Loucy (cell line): ENCODE results near the gene ZNF726.

Experiments used
- CTCF ChIP-seq: fragments of 200-600 bp; sonication (generic); conservative IDR thresholded peaks from 2 replicates; pipeline ENCODE4 v1.5.1; 2014; ENCODE audit warnings: mild to moderate bottlenecking, antibody characterized with exemption, low read length
- EZH2phosphoT487 ChIP-seq: fragments of 200-600 bp; IDR thresholded peaks from 2 replicates; pipeline ENCODE4 v1.6.1; 2018; ENCODE audit warnings: antibody characterized with exemption, mild to moderate bottlenecking, moderate library complexity, borderline replicate concordance

- TF ChIP-seq CTCF (no peak), EZH2phosphoT487 (no peak)
Measured at GRCh38 chr19:23872282-23872919, 42.3 kb upstream of the ZNF726 start.
